GM19193 (cell line): ENCODE data around the gene PEBP1.

Experiments used
- POLR2A ChIP-seq: IDR thresholded peaks from 4 replicates; pipeline ENCODE4 v1.6.1; 2011; ENCODE audit not compliant: insufficient read depth, insufficient read length; ENCODE audit errors: extremely low read depth

Gene PEBP1

DNA sequence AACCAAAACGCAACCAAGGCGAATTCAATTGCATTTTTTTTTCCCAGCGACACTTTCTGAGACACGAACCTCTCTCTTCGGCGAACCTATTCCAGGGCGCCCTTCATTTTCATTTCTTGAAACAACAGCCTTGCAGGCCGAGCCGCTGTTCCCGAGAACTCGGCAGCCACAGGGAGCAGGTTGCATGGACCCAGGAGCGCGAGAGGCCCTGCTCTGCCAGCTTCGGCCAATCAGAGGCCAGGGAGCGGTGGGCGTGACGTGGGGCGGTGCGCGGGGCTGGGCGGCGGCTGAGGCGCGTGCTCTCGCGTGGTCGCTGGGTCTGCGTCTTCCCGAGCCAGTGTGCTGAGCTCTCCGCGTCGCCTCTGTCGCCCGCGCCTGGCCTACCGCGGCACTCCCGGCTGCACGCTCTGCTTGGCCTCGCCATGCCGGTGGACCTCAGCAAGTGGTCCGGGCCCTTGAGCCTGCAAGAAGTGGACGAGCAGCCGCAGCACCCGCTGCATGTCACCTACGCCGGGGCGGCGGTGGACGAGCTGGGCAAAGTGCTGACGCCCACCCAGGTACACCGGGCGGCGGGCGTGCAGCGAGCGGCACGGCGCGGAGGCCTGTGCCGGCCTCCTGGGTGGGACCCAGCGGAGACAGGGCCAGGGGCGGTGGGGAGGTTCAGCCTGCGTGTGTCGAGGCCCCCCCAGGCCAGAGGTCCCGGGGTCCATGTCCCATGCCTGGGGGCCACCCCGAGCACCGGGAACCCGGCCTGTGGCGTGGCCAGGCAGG is at the start of gene PEBP1:
PEBP1 (plus strand) TSS at position 337 of the 771 bp plus-strand sequence; CDS start at position 423, 86 bp downstream.
- TF ChIP-seq POLR2A: peak; percentile 90

DNA sequence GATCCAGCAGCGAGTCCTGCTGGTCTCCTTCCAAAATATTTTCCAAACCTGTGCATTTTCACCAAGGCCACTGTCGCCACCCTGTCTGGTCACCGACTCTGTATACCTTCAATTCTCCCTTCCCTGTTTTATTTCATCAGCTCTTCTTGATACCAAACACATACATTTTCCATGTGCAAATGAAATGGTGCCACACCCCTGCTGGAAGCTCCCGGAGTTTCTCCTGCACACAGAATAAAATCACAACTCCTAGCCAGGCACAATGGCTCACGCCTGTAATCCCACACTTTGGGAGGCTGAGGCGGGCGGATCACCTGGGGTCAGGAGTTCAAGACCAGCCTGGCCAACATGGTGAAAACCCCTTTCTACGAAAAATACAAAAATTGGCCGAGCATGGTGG is 46.1 kb upstream of the PEBP1 start:
- TF ChIP-seq POLR2A: no peak

DNA sequence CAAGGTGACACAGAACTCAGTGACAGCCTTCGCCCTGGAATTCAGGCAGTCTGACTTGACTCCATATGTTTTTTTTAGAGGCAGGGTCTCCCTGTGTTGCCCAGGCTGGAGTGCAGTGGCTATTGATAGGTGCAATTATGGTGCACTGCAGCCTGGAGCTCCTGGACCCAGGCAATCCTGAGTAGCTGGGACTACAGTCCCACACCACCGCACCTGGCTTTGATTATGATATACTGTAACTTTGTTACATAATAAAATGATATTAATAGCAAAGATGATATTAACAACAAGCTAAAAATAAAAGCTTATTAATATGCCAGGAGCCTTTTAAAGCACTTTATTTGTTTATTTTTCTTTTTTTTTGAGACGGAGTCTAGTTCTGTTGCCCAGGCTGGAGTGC is 41.9 kb upstream of the PEBP1 start:
- no peak for TF ChIP-seq POLR2A

DNA sequence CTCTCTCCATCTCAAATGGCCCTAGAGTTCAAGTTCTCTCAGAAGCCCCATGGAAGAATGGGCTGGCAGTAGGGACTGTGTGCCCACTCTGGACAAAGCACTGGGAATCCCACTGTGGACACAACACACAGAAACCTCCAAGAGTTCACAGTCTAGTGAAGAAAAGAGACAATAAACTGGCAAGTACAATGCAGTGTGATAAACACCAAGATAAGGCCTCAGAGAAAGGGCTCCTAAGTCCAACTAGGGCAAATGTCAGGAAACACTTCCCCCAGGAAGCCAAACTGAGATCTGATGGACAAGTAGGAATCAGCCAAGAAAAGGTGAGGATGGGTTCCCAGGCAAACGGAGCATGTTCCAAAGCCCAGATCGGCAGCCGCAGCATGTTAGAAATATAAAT is 37.5 kb upstream of the PEBP1 start:
- no peak for TF ChIP-seq POLR2A

DNA sequence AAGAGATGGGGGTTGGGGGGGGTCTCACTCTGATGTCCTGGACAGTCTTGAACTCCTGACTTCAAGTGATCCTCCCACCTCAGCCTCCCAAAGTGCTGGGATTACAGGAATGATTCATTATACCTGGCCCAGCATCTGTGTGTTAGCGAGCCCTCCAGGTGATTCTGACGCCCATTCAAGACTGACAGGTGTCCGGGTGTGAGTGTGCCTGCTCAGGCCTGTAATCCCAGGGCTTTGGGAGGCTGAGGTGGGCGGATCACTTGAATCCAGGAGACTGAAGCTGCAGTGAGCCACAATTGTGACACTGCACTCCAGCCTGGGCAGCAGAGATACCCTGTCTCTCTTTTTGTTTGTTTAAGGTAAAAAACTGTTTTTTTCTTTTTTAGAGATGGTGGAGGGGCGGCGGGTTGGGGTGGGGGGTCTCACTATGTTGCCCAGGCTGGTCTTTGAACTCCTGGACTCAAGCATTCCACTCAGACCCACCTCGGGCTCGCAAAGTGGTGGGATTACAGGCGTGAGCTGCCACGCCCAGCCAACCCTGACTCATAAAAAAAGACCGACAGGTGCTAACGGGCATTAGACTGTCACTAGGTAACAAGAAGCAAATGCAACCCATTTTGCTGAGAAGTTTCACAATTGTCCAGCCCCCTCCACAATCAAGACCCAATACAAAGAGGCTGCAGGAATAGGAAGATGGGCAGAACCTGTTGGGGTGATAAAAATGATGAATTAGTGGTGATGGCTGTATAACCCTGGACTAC is 36.8 kb upstream of the PEBP1 start:
- TF ChIP-seq POLR2A: no peak

DNA sequence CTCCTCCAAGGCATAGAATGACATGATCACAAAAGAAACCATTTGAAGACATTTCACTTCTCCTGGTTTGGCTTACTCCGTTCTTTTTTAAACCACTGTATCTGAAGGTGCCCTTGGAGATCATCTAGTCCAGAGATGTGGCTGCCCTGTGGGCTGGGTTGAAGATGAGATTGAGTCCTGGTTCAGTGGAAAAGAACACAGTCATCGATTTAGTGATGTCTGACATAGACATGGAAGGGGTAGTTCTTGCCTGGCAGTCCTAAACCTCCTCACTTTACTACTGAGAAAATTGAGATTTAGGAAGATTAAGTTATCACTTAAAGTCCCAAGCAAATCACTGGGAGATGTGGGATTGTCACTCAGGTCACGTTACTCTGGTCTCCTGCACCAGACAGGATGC is 34.9 kb upstream of the PEBP1 start:
- TF ChIP-seq POLR2A: no peak

DNA sequence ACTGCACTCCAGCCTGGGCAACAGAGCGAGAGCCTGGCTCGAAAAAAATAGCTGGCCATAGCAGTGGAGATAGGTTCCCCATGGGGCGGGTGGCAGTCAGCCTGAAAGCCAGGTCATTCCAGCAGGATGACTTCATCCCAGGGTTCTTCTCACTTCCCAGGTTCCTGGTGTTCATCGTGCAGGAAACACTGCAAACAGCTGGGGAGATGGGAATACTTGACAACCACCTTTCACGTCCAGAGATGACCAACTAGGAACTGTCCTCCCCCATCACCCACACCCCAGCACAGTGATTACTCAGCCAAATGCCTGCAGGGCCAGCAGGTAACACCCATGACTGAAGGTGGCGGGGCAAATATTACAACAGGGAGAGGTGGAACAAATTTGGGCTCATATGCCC is 33.9 kb upstream of the PEBP1 start:
- TF ChIP-seq POLR2A: no peak

DNA sequence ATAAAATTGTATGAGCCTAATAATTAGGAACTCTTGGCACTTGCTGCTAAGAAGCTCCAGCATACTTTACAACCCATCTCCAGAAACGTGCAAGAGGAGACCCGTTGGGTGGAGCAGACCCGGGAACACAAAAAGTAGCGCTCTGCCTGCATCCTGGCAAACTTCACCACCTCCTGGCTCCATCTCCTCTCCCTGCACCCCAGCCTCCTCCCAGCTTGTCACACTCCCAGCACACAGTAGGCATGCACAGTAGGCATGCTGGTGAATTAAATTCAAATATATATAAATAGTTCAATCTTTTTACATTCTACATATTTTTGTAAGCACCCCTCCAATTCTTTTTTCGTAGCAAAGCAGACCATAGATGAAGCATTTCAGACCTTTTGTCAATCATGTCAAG is 33.3 kb upstream of the PEBP1 start:
- TF ChIP-seq POLR2A: no peak

DNA sequence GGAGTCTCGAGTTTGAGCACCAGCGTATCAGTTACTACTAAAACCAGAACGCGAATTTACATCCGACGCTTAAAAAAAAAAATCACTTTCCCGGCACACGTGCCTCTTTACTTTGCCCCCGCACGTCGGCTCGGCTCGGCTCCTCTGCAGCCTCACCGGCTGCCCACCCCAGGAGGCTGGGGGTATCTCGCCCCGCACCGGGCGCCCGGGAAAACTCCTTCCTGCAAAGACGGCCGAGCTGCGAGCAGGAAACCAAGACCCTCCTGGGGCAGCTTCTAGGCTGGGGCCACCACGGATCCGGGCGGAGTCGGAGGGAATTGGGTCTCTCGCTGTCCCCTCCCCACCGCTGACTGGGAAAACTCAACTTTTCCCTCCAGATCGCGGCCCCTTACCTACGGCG is 32.7 kb upstream of the PEBP1 start:
- TF ChIP-seq POLR2A: no peak

DNA sequence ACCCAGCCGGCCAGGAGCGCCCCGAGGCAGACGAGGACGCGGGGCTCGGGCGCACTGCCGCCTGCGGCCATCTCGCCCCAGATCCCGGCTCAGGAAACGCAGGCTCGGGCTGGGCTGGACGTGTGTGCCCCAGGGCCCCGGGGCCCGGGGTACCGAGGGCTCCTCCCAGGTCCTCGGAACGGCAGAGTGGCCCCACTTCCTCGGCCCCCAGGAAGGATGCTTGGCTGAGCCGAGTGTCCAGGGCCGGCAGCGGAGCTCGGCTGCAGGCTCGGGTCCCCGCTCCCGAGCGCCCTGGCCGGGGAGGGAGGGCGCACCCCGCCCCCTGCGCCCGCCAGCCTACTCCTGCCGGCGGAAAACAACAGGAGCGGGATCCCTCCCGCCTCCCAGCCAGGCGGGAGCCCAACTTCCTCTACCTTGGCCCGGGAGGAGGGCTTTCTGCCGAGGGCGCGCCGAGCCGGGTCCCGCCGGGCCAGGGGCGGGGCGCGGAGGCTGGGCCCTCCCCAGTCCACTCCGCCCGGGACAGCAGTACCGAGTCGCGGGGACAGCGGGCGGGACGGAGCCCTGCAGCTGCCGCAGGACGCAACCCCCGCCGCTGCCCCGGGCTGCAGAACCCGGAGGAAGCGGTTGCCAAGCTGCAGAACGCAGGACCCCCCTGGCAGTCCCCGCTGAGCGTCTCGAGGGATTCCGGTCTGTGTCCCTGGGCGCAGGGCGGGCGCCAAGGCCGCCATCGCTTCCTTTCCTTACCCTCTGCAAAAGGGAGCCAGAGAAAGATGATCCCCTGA is 32.1 kb upstream of the PEBP1 start, which contains the start of gene VSIG10:
VSIG10 (minus strand) TSS at position 411 of the 782 bp plus-strand sequence; CDS start at position 71, 340 bp downstream.
- no peak for TF ChIP-seq POLR2A

DNA sequence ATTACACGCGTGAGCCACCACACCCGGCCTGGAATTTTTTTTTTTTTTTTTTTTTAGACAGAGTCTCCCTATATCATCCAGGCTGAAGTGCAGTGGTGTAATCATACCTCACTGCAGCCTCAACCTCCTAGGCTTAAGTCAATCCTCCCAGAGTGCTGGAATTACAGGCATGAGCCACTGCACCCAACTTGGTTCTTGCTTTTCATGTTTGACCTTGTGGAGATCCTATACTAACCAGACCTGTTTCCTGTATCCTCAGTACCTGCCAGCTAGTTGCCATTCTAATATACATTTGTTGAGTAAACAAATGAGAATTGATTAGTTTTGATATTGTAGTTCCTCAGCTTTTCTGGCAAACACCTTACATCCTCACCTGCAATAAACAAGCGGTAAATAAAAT is 28.9 kb upstream of the PEBP1 start:
- TF ChIP-seq POLR2A: no peak

DNA sequence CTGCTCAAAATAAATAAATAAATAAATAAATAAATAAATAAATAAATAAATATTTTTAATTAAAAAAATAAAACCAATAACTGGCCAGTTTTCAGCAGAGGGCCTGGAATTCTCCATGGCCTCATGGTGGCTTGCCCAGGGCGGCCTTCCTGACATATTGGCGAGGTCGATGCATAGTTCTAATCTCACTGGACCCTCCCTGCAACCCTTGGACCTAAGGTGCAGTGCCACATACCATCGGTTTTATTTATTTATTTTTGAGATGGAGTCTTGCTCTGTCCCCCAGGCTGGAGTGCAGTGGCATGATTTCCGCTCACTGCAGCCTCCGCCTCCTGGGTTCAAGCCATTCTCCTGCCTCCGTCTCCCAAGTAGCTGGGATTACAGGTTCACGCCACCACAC is 28.2 kb upstream of the PEBP1 start:
- no peak for TF ChIP-seq POLR2A

DNA sequence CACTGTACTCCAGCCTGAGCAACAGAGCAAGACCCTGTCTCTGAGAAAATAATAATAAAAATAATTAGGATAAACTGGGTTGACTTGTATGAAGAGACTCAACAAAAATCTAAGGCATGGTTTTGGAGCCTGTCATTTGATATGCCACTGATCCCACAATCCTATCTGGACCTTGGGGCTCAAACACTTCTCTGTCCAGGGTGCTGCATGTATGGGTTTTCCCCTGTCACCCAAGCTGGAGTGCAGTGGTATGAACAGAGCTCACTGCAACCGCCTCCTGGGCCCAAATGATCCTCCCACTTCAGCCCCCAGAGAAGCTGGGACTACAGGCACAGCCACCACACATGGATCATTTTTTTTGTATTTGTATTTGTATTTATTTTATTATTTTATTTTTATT is 26.8 kb upstream of the PEBP1 start:
- TF ChIP-seq POLR2A: no peak

DNA sequence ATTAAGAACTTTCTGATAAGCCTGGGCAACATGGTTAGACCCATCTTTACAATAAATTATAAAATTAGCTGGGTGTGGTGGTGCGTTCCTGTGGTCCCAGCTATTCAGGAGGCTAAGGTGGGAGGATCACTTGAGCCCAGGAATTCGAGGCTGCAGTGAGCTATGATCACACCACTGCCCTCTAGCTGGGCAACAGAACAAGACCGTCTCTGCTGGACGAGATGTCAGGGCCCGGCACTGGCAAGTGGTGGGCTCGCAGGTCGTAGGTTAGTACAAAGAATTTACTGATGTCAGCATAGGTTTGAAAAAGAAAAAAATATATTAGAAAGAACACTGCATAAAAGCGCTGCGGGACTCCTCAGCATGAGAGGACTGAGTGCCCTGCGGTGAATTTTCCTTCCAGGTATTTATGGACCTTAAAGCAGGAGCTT is 16.5 kb upstream of the PEBP1 start:
- no peak for TF ChIP-seq POLR2A
